8988T (cell line): ENCODE measurements around the gene POU5F2.

Source experiments
- DNase-seq: peaks from one replicate; pipeline ENCODE4 v3.0.0; 2011

POU5F2 gene

DNA sequence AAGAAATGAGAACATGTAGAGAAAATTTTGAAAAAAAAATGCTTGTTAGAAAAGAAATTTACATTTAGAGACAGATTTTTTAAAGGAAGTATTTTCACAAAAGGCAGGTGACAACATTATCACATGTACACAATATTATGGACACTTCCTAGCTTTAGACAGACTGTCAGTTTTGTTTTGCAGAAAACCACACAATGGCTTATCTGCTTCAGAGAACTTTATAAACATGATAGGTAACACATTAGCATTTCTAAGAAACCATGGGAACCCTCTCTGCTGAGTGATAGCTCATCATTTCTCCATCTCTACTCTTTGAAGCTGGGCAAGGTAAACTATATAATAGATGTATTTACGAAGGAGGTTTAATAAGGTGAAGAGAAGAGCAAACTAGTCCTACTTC is 25.6 kb downstream of the POU5F2 start:
- no peak for DNase-seq

DNA sequence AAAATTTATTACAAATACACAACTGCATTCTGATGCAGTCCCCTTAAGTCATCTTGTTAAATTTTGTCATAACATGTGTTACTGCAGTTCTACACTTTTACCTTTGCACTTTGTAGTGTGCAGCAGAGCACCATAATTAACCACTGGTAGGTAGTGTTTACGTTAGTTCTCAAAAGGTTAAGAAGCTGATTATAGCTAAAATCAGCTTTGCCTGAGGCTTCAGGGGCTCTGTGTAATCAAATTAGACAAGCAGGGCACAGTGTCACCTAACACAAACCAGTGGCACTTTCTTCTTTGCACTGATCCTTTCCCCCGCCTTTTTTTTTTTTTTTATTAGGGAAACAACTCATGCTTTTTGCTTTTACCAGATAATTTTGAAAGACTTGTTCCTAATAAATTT is 26.1 kb downstream of the POU5F2 start:
- no peak for DNase-seq

DNA sequence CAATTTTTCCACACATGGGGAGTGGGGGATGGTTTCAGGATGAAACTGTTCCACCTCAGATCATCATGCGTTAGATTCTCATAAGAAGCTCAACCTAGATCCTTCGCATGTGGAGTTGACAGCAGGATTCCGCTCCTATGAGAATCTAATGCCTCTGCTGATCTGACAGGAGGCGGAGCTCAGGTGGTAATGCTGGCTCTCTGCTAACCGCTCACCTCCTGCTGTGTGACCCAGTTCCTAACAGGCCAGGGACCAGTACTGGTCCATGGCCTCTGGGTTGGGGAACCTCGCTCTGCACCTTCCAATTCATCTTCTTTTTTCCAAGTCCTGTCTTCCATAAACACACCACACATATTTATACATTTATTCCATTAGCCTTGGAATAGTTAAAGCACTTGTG is 33.0 kb downstream of the POU5F2 start:
- DNase-seq: no peak

DNA sequence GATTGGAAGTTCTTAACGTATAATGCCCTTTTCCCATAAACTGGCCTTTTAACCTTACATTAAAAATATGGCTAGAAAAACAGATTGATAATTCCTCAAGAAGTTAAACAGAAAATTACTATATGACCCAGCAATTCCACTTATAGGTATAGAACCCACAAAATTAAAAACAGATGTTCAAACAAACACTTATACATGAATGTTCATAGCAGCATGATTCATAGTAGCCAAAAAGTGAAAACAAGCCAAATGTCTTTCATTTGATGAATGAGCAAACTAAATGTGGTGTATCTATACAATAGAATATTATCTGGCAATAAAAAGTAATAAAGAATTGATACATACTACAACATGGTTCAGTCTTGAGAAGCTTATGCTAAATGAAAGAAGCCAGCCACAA is 35.5 kb downstream of the POU5F2 start:
- DNase-seq: no peak

DNA sequence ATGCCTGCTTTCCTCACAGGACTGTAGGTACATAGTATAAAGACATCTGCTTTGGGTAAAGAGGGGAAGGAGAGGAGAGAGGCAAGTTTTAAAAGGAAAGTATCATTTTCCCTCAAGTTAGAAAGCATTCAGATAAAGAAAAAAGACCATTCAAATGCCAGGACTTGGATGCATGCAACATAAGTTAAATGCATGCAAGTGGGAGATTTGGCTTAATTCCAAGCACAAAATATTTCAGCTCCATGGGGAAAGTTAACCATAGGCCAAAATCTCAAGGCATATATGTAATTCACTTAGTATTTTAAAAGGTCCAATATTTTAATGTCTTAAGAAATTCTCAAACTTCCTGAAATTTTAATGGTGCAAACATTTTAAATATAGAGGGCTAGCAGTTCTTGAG is 36.4 kb downstream of the POU5F2 start:
- DNase-seq: no peak

DNA sequence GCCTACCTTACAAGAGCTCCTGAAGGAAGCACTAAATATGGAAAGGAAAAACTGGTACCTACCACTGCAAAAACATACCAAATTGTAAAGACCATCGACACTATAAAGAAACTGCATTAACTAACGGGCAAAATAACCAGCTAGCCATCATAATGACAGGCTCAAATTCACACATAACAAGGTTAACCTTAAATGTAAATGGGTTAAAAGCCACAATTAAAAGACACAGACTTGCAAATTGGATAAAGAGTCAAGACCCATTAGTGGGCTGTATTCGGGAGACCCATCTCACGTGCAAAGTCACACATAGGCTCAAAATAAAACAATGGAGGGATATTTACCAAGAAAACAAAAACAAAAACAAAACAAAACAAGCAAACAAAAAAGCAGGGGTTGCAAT is 49.4 kb downstream of the POU5F2 start:
- no peak for DNase-seq
